ENCODE measurements around the gene LDLRAD4. TPM values are rescaled to one million over a fixed set of nuclear protein-coding genes. Genes with fewer than 3 reads are reported as not detected.

Gene LDLRAD4
- total and polyA plus RNA-seq, 2 experiments from 2014 or later: 0.73 to 1.9 TPM

- TF ChIP-seq REST (IDR thresholded peaks at IDR 0.05; ENCODE audit: unreplicated experiment) (no peak), ZNF331 (CRISPR knock-in tag; IDR thresholded peaks at IDR 0.05; ENCODE audit: low read depth) (no peak), CREB1 (CRISPR knock-in tag; IDR thresholded peaks at IDR 0.05; ENCODE audit: low read depth) (no peak)
Observed at GRCh38 chr18:13222856-13223281, 4.3 kb downstream of the LDLRAD4 start (continued).

- H3K27me3 Mint-ChIP-seq (ENCODE audit: insufficient read depth, low read depth, poor library complexity): peaks cover 24% of the 10 kb centered on the region
- ATAC-seq (no peak), DNase-seq (ENCODE audit: low spot score) (no peak)
- H3K4me3 Mint-ChIP-seq: no peak overlapping the region; the same call in 2 of the 3 replicates
- no peaks in the 10 kb centered on the region for H3K79me2 ChIP-seq (replicated peaks; ENCODE audit: insufficient read depth)
- H3K4me1 ChIP-seq (ENCODE audit: insufficient read depth): peaks cover 22% of the 10 kb centered on the region; the same call in 1 of the 2 replicates
- no peak overlapping the region for H3K4me2 ChIP-seq
- H3K27ac Mint-ChIP-seq: no peak overlapping the region
- no peak overlapping the region for H2AFZ ChIP-seq
- H3F3A ChIP-seq (replicated peaks; ENCODE audit: low read depth): no peaks in the 10 kb centered on the region
- no peaks in the 10 kb centered on the region for H3K9me3 Mint-ChIP-seq
- H3K4me1 Mint-ChIP-seq: peaks cover 19% of the 10 kb centered on the region
- H3K4me3 ChIP-seq: no peak overlapping the region
- no peak overlapping the region for H3K27ac ChIP-seq (ENCODE audit: low read depth)
- no peaks in the 10 kb centered on the region for H3K36me3 ChIP-seq (ENCODE audit: insufficient read depth)
- no peaks in the 10 kb centered on the region for H4K20me1 ChIP-seq (replicated peaks; ENCODE audit: insufficient read depth)
- H3K36me3 Mint-ChIP-seq (ENCODE audit: low read depth): no peaks in the 10 kb centered on the region; the same call in 2 of the 3 replicates
- H3K9me2 ChIP-seq (ENCODE audit: insufficient read depth): no peaks in the 10 kb centered on the region
- H3K27me3 ChIP-seq (ENCODE audit: insufficient read depth): peaks cover 23% of the 10 kb centered on the region
- TF ChIP-seq ETS1 (IDR thresholded peaks at IDR 0.05) (no peak), EZH2phosphoT487 (IDR thresholded peaks at IDR 0.05; ENCODE audit: unreplicated experiment) (no peak), CREB1 (CRISPR knock-in tag; IDR thresholded peaks at IDR 0.05; ENCODE audit: low read depth) (no peak), JUNB (IDR thresholded peaks at IDR 0.05; ENCODE audit: unreplicated experiment) (no peak), EZH2 (IDR thresholded peaks at IDR 0.05; ENCODE audit: low read depth, unreplicated experiment) (no peak), ZNF462 (CRISPR knock-in tag; IDR thresholded peaks at IDR 0.05) (no peak), CTCF (conservative IDR thresholded peaks at IDR 0.05; ENCODE audit: low read depth in 2 of 2) (no peak), STAT1 (IDR thresholded peaks at IDR 0.05; ENCODE audit: unreplicated experiment) (no peak)
Observed at GRCh38 chr18:13223311-13224143, 5.0 kb downstream of the LDLRAD4 start.

Measured in GM23338 (cell line).